Mesendoderm (in vitro differentiated cells): ENCODE results near the gene ONECUT3.
"Not testable (repeated sequence)": the region's sequence is repeated elsewhere in the genome, so short reads cannot be mapped to it uniquely, and the experiment has no call there.

Source experiments
- DNase-seq: peaks from one replicate; pipeline ENCODE4 v3.0.0; 2013
- H2AK5ac ChIP-seq: 2 replicates; pipeline ENCODE4 v1.6.1; 2013; ENCODE audit warnings: low read length, inconsistent platforms
- H2BK120ac ChIP-seq: 2 replicates; pipeline ENCODE4 v1.6.1; 2013; ENCODE audit warnings: low read depth, mild to moderate bottlenecking, low read length, moderate library complexity, mixed read lengths
- H2BK15ac ChIP-seq: replicated peaks from 2 replicates; pipeline ENCODE4 v1.6.1; 2013; ENCODE audit warnings: low read depth, mild to moderate bottlenecking, moderate library complexity
- H2BK5ac ChIP-seq: 2 replicates; pipeline ENCODE4 v1.6.1; 2013; ENCODE audit warnings: low read length, inconsistent platforms
- H3K18ac ChIP-seq: 2 replicates; pipeline ENCODE4 v1.6.1; 2013; ENCODE audit warnings: mild to moderate bottlenecking, low read length, mixed read lengths
- H3K23ac ChIP-seq: one replicate; pipeline ENCODE4 v1.6.1; 2013; ENCODE audit warnings: low read length
- H3K27ac ChIP-seq: 2 replicates; pipeline ENCODE4 v1.5.1; 2013; ENCODE audit warnings: low read depth, mild to moderate bottlenecking, inconsistent platforms, low read length, moderate library complexity
- H3K27me3 ChIP-seq: 2 replicates; pipeline ENCODE4 v1.6.1; 2013; ENCODE audit warnings: low read length, control low read depth, mild to moderate bottlenecking, inconsistent platforms; ENCODE audit not compliant: insufficient read depth, poor library complexity
- H3K36me3 ChIP-seq: 2 replicates; pipeline ENCODE4 v1.6.1; 2013; ENCODE audit warnings: low read length, inconsistent platforms; ENCODE audit not compliant: control insufficient read depth, insufficient read depth
- H3K4ac ChIP-seq: one replicate; pipeline ENCODE4 v1.6.1; 2013; ENCODE audit warnings: low read depth, mild to moderate bottlenecking, low read length, moderate library complexity
- H3K4me1 ChIP-seq: 2 replicates; pipeline ENCODE4 v1.6.1; 2013; ENCODE audit warnings: low read depth, low read length, inconsistent platforms; ENCODE audit not compliant: control insufficient read depth
- H3K4me2 ChIP-seq: 2 replicates; pipeline ENCODE4 v1.6.1; 2013; ENCODE audit warnings: low read length
- H3K4me3 ChIP-seq: 2 replicates; pipeline ENCODE4 v1.5.1; 2013; ENCODE audit warnings: mild to moderate bottlenecking, low read length
- H3K56ac ChIP-seq: one replicate; pipeline ENCODE4 v1.6.1; 2013; ENCODE audit warnings: low read length
- H3K79me1 ChIP-seq: 2 replicates; pipeline ENCODE4 v1.6.1; 2013; ENCODE audit warnings: low read length, inconsistent platforms
- H3K79me2 ChIP-seq: 2 replicates; pipeline ENCODE4 v1.6.1; 2013; ENCODE audit warnings: mild to moderate bottlenecking, low read length; ENCODE audit not compliant: control insufficient read depth, insufficient read depth
- H3K9ac ChIP-seq: 2 replicates; pipeline ENCODE4 v1.6.1; 2013; ENCODE audit warnings: low read length, inconsistent platforms
- H4K5ac ChIP-seq: one replicate; pipeline ENCODE4 v1.6.1; 2013; ENCODE audit warnings: low read length
- H4K8ac ChIP-seq: one replicate; pipeline ENCODE4 v1.6.1; 2013; ENCODE audit warnings: low read depth, mild to moderate bottlenecking, control low read depth, low read length, moderate library complexity
- WGBS: extraction: QIAGEN DNeasy Blood & Tissue Kit; methylation state at CpG from one replicate; pipeline ENCODE4 v1.1.7; 2013; ENCODE audit warnings: low lambda C conversion rate, missing lambda C conversion rate; ENCODE audit not compliant: insufficient coverage; ENCODE audit errors: extremely low coverage; 5-methylcytosine and 5-hydroxymethylcytosine counted together

The ONECUT3 gene

DNA sequence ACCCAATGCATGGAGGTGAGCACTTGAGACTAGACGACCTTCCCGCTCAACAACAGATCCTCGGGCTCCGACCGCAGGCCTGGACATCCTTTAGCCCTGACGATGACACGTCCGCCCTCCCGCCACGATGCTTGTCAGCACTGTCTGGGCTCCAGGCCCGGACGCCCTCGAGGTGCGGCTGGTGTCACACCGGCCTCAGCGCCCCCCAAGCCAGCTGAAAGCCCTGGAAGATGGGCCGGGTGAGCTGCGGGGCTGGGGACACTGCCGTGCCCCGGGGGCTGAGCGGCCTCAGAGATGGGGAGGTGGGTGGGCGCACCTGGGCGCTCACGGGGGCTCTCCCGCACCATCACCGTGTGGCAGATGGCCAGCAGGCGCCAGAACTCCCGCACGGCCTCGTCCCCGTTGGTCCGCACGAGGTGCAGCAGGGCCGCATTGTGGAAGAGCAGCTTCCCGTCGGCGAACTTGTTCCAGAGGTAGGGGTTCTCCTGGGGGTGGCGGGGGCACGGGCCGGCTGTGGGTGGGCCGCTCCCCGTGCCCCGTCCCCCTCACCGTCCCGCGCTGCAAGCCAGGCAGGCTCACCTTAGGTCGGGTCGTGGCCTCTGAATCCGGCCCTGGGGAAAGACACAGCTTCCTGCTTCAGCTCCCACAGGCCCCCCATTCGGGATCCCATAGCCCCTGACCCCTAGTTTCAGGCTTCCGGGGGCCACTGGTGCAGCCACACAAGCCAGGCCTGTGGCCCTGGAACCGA lies 43.3 kb downstream of the ONECUT3 start:
- Histone ChIP-seq H3K79me2 (no peaks in the 10 kb centered on the region), H2BK5ac (no peak overlapping the region), H3K36me3 (no peaks in the 10 kb centered on the region), H4K5ac (no peak overlapping the region), H3K18ac (no peak overlapping the region), H3K9ac (no peak overlapping the region), H3K23ac (no peak overlapping the region), H4K8ac (no peak overlapping the region), H3K27ac (no peak overlapping the region), H3K4me2 (no peak overlapping the region), H3K4me1 (no peaks in the 10 kb centered on the region), H3K79me1 (no peaks in the 10 kb centered on the region), H2AK5ac (no peak overlapping the region), H2BK15ac (no peak overlapping the region), H2BK120ac (no peak overlapping the region), H3K4me3 (no peak overlapping the region), H3K4ac (no peak overlapping the region), H3K56ac (no peak overlapping the region), H3K27me3 (no peaks in the 10 kb centered on the region)
- WGBS: no CpG with 5 or more reads among the region's 52 CpGs
- DNase-seq: no peak

DNA sequence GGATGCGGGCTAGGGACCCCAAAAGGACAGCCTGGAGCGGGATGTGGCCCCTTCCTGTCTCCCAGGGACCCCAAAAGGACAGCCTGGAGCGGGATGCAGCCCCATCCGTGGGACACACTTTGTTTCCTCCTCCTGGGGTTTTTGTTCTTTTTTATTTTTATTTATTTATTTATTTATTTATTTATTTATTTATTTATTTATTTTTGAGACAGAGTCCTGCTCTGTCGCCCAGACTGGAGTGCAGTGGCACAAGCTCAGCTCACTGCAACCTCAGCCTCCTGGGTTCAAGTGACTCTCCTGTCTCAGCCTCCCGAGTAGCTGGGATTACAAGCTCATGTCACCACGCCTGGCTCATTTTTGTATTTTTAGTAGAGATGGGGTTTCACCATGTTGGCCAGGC lies 44.0 kb downstream of the ONECUT3 start:
- H3K4me2 ChIP-seq, H2BK15ac ChIP-seq, H4K5ac ChIP-seq, H2BK5ac ChIP-seq, H4K8ac ChIP-seq, H3K4me1 ChIP-seq, H3K79me1 ChIP-seq, H2AK5ac ChIP-seq, H3K27me3 ChIP-seq, H3K56ac ChIP-seq, H2BK120ac ChIP-seq, H3K4me3 ChIP-seq, H3K9ac ChIP-seq, H3K79me2 ChIP-seq, H3K23ac ChIP-seq, DNase-seq, H3K4ac ChIP-seq, H3K36me3 ChIP-seq, H3K27ac ChIP-seq, H3K18ac ChIP-seq: not testable (repeated sequence)
- no CpG with 5 or more reads among the region's 7 CpGs for WGBS

DNA sequence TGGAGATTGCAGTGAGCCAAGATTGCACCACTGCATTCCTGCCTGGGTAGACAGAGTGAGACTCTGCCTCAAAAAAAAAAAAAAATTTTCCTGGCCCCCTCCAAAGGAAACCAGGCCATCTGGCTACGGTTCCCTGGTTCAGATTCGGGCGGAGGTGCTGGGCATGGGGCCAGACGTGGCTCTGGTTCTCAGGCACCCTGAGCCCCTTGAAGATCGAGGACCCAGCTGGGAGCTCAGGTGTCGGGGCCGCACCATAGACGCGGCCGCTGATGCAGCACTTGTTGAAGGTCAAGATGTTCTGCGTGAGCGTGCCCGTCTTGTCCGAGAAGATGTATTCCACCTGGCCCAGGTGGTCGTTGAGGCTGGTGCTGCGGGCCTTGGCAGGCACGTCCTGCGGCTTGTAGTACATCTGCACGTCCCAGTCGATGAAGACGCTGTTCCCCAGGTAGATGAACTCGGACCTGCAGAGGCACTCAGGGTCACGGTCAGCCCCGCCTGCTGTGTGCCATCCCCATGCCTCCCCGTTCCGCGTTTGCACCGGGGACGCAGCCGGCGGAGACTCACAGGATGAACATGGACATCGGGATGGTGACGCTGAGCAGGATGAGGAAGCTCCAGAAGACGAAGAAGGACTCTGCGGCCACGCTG lies 46.5 kb downstream of the ONECUT3 start:
- DNase-seq: no peak
- H3K23ac ChIP-seq: no peak overlapping the region

DNA sequence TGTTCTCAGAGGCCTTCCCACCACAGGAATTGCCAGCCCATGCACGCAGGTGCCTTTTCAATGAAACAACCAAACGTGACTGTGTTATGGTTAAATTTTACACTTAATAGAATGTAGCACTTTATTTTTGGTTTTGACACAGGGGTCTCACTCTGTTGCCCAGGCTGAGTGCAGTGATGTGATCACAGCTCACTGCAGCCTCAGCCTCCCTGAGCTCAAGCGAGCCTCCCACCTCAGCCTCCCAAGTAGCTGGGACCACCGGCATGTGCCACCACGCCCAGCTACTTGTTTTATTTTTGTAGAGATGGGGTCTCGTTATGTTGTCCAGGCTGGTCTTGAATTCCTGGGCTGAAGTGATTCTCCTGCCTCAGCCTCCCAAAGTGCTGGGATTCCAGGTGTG lies 51.6 kb downstream of the ONECUT3 start:
- no peak overlapping the region for H3K18ac ChIP-seq
- no peak overlapping the region for H3K4me2 ChIP-seq
- no peak overlapping the region for H2BK120ac ChIP-seq
- H3K27ac ChIP-seq: no peak overlapping the region
- H3K27me3 ChIP-seq: no peaks in the 10 kb centered on the region
- H2BK5ac ChIP-seq: no peak overlapping the region
- H4K8ac ChIP-seq: no peak overlapping the region
- H3K4me3 ChIP-seq: no peak overlapping the region
- no peaks in the 10 kb centered on the region for H3K79me2 ChIP-seq
- H2BK15ac ChIP-seq: no peak overlapping the region
- H2AK5ac ChIP-seq: no peak overlapping the region
- no peak overlapping the region for H4K5ac ChIP-seq
- H3K56ac ChIP-seq: no peak overlapping the region
- no peak overlapping the region for H3K9ac ChIP-seq
- no peaks in the 10 kb centered on the region for H3K4me1 ChIP-seq
- H3K36me3 ChIP-seq: no peaks in the 10 kb centered on the region
- H3K23ac ChIP-seq: no peak overlapping the region
- H3K4ac ChIP-seq: no peak overlapping the region
- H3K79me1 ChIP-seq: no peaks in the 10 kb centered on the region
- no peak for DNase-seq
- WGBS: no CpG with 5 or more reads among the region's 6 CpGs

More for the DNA sequence above, 46.5 kb downstream of the ONECUT3 start:
- no peak overlapping the region for H3K27ac ChIP-seq
- no peak overlapping the region for H4K8ac ChIP-seq
- no peak overlapping the region for H2AK5ac ChIP-seq
- H3K4me1 ChIP-seq: no peaks in the 10 kb centered on the region
- no peak overlapping the region for H3K4me3 ChIP-seq
- no peak overlapping the region for H4K5ac ChIP-seq
- H3K9ac ChIP-seq: no peak overlapping the region
- H3K4me2 ChIP-seq: no peak overlapping the region
- no peak overlapping the region for H2BK15ac ChIP-seq
- no peaks in the 10 kb centered on the region for H3K36me3 ChIP-seq
- no peak overlapping the region for H3K18ac ChIP-seq
- H3K79me1 ChIP-seq: no peaks in the 10 kb centered on the region
- WGBS: no CpG with 5 or more reads among the region's 36 CpGs
- no peaks in the 10 kb centered on the region for H3K79me2 ChIP-seq
- H2BK120ac ChIP-seq: no peak overlapping the region
- H3K4ac ChIP-seq: no peak overlapping the region
- H2BK5ac ChIP-seq: no peak overlapping the region
- H3K27me3 ChIP-seq: no peaks in the 10 kb centered on the region
- H3K56ac ChIP-seq: no peak overlapping the region

DNA sequence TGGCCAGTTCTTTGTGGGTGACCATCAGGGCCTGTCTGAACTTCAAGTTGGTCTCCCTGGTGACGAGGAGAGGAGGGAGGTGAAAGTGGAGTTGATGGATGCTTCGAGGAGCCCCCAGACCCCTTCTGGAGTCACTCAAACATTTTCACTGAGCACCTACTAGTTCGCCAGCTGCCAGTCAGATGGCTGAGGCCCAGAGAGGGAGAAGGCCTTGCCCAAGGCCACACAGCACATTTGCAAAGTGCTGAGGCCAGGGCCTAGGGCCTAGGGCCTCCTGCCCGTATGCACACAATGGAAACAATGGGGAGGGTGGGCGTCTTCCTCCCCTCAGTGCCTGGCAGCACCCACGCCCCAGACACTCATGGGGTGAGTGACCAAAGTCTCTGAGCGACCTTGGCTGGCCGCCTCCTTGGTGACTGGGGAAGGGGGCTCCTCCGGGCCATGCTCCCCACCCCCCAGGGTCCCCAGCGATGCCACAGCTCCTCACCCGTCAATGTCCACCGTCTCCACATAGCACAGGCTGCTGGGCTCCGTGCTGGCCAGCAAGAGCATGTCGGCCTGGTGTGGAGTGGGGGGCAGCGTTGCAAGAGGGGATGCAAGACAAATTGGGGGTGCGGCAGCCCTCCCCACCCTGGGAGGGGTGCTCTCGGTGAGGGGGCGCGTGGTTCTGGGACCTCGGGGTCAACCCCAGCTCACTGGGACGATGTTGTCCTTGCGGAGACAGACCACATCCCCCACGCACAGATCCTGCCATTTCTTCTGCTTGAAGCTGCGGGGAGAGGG lies 52.3 kb downstream of the ONECUT3 start:
- H3K4me3 ChIP-seq: no peak overlapping the region
- H3K36me3 ChIP-seq: no peaks in the 10 kb centered on the region
- H3K4me1 ChIP-seq: no peaks in the 10 kb centered on the region
- no peak overlapping the region for H2BK120ac ChIP-seq
- no CpG with 5 or more reads among the region's 24 CpGs for WGBS
- H3K27me3 ChIP-seq: no peaks in the 10 kb centered on the region
- no peak overlapping the region for H3K56ac ChIP-seq
- no peak overlapping the region for H4K8ac ChIP-seq
- no peak overlapping the region for H2BK5ac ChIP-seq
- no peaks in the 10 kb centered on the region for H3K79me1 ChIP-seq
- H3K4me2 ChIP-seq: no peak overlapping the region
- no peak overlapping the region for H3K9ac ChIP-seq
- H3K27ac ChIP-seq: no peak overlapping the region
- DNase-seq: no peak
- no peak overlapping the region for H3K23ac ChIP-seq
- no peak overlapping the region for H2BK15ac ChIP-seq
- no peak overlapping the region for H4K5ac ChIP-seq
- H3K79me2 ChIP-seq: no peaks in the 10 kb centered on the region
- no peak overlapping the region for H3K4ac ChIP-seq
- H2AK5ac ChIP-seq: no peak overlapping the region
- no peak overlapping the region for H3K18ac ChIP-seq
